CD1c-positive myeloid dendritic cell (primary cell): Measurements from ENCODE around the gene TMEM51.
"Not testable (repeated sequence)": the region's sequence is repeated elsewhere in the genome, so short reads cannot be mapped to it uniquely, and the experiment has no call there.

Experiments used
- DNase-seq: peaks from one replicate; pipeline ENCODE4 v3.0.0-alpha.2; 2016; ENCODE audit errors: extremely low spot score

Gene TMEM51

DNA sequence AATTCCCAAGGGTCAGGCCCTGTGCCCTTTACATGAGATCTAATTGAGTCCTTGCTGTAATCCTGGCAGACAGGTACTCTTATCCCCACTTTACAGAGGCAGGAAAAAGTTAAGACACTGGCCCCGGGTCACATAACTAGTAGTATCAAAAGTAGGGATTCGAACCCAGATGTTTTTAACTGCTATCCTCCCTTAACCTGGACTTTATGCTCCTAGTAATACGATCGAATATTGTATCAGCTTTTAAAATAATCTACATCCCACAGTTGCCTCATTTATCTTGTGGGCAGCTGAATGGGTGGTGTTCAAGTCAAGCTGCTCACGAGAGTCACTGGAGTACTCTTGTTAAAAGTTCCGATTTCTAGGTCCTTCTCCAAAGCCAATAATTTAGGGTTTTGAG is 25.5 kb upstream of the TMEM51 start:
- no peak for DNase-seq

DNA sequence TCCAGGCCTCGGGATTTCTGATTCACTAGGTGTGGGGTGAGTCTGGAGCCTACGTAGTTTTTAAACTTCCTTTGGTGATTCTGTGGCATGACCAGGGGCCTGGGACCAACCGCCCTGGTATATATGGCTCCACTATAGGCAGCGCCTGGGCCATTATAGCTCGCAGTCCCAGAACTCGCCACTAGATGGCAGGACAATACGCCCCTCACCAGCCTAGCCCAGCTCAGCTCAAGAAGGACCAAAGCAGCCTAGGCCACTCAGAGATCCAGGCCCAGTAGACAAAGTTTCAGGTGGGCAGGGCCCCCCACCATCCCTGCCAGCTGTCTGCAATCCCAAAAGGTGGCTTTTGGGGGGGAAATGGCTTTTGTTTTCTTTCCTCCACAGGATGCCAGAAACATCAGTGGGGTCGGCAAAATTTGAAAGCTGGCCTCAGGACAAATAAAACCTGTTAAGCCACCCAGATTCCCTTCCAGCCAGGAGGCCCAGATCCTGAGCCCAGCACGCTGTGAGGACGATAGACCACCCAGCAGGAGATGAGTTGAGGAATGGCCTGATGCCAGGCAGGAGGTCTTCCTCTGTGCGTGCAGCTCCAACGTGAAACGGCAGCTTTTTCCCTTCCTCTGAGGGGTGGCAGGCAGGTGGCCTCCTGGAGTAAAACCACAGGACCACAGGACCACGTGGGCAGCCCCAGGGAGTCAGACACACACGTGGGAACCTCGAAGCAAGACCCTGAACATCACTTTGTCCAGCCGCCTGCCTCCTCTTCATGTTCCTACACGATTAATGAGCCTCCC is 24.8 kb upstream of the TMEM51 start:
- DNase-seq: peak; percentile 85

DNA sequence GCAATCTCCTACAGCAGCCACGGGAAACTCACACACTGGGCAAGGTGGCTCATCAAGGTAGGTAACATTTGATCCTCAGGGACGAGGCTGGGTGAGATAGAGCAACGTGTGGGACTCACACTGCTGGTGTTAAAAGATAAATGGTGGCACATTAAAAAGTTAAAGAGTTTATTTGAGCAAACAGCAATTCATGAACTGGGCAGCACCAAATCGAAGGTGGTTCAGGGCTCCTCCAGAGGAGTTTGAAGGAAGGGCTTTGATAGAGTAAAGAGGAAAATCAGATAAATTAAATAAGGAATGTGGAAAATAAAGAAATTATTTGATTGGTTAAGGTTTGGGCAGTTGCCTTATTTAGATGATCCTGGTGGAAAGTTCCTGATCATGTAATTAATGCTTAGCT is 23.6 kb upstream of the TMEM51 start:
- DNase-seq: no peak

DNA sequence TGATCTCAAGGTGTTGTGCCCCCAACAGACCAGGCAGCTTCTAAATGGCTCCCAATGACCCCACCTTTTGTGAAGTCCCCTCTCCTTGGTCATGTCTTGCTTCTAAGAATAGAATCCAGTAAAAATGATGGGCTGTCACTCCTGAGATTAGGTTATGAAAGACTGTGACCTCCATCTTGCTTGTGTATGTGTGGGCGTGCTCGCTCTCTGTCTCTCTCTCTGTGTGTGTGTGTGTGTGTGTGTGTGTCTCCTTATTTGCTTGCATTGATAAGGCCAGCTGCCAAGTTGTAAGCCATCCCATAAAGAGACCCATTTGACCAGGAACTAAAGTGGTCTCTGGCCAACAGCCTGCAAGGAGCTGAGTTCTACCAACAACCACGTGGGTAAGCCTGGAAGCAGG is 22.9 kb upstream of the TMEM51 start:
- DNase-seq: no peak

DNA sequence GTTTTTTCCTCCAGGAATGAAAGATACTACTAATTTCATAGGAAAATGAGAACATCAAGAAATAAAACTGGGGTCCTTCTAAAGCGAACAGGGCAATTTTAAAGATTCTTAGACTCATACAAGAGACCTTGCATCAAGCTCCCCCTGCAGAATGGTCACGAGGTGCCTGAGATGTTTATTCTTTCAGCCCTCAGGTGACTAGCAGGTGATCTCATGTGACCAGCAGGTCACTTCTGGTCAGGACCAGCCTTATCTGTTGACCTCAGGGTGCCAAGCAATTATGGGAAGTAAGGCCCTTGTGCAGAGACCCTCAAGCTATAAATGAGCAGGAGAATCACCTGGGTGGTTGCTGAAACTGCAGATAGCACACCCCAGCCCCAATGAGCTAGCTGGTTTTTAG is 20.6 kb upstream of the TMEM51 start:
- no peak for DNase-seq

DNA sequence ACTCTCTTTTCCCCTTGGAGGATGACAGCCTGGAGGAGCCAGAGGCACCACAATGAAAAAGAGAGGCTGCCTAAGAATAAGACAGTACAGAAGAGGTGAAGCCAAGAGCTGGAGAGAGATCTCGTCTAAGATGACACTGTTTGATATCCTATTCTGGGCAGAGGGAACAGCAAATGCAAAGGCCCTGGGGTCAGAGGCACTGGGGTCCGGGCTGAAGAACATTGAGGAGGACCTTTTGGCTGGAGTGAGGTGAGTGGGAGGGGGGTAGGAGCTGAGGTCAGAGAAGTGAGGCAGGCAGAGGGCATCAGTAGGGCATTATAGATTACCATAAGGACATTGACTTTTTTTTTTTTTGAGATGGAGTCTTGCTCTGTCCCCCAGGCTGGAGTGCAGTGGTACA is 19.3 kb upstream of the TMEM51 start:
- DNase-seq: no peak

DNA sequence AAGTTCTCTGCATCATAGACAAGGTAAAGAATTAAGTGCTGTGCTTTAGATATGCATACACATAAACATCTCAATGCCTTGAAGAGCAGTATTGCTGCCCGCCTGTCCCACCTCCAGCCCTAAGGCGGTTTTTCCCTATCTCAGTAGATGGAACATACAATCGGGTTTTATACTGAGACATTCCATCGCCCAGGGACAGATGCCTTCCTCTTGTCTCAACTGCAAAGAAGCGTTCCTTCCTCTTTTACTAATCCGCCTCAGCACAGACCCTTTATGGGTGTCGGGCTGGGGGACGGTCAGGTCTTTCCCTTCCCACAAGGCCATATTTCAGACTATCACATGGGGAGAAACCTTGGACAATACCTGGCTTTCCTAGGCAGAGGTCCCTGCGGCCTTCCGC is 17.9 kb upstream of the TMEM51 start:
- DNase-seq: not testable (repeated sequence)

DNA sequence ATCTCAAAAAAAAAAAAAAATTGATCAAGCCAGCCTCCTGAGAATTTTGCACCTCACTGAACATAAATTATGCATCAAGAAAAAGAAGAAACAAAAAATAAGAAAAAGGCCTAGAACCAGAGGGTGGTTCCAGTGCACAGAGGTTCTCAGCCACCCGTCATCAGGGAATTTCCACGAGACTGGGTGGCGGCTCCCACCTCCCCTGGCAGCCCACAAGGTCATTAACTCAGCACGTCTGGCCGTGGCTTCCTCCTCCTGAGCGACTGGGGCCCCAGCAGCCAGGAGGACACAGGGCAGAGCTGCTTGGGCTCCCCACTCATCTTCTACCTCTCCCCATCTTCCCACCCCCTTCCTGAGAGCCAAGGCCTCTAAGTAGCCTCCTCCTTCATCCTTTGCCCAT is 15.7 kb upstream of the TMEM51 start:
- peak; percentile 71 for DNase-seq

DNA sequence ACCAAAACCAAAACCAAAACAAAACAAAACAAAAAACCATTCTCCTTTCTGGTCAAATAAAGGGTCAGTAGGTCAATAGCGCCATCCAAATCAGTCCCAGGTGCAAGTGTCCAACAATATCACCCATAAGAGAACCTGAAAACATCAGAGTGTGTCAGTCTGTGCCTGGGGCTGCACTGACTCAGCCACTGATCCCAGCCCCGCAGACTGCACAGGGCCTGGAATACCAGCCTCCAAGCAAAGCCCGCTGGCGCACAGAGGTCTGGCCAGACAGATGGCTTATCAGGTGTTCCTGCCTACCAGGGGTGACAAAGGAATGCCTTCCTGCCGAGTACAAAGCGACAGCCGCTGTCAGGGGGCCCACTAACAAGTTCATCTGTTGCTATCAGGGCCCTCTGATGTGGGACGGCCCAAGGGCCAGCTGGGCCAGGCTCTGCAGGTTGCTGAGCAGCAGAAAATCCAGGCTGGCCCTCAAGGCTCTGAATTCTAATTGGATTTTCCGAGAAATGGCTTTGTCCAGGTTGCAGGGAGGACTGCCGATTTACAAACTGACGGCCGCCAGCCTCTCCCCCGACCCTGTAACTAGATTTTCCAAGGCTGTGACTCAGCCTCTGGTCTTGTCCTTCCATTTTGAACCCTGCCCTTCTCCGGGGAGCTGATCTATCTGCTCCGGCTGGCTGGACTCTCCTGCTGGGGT is 13.7 kb upstream of the TMEM51 start:
- DNase-seq: no peak

DNA sequence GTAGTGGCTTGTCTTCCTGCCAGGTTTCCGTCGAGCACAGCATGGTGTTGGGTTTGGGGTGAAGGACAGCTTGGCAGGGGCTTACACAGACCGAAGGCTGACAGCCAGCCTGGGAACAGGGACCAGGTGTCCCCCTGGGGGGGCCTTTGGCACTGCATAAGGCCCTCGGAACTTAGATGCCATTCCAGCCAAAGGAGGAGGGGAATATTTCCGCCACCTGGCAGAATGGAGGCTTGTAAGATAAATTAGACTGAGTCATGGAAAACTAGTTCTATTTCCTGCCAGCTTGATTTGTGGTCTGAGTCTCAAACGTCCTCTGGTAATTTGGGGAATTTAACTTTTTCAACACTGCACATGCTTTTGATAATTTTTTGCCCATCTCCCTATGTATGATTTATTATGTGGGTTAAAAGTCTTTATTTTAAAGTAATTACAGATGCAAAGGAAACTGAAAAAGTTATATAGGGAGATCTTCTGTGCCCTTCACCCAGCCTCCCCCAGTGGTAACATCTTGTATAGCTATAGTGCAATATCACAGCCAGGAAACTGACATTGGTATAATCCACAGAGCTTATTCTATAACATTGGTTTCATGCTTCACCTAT is 11.5 kb upstream of the TMEM51 start:
- DNase-seq: no peak

DNA sequence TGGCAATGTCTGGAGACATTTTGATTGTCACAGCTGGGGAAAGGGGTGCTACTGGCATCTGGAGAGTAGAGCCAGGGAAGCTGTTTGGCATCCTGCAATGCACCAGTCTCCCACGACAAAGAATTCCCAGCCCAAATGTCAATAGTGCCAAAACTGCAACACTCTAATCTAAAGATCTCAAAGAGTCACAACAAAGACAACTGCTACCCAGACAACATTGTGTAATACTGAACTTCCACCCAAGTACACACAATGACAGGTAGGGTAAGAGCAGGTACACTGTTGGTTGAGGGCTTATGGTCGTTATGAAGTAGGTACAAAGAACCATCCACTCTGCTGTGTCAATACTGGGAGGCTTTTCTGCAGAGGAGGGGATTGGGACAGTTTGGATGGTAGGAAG is 8.2 kb upstream of the TMEM51 start:
- no peak for DNase-seq

DNA sequence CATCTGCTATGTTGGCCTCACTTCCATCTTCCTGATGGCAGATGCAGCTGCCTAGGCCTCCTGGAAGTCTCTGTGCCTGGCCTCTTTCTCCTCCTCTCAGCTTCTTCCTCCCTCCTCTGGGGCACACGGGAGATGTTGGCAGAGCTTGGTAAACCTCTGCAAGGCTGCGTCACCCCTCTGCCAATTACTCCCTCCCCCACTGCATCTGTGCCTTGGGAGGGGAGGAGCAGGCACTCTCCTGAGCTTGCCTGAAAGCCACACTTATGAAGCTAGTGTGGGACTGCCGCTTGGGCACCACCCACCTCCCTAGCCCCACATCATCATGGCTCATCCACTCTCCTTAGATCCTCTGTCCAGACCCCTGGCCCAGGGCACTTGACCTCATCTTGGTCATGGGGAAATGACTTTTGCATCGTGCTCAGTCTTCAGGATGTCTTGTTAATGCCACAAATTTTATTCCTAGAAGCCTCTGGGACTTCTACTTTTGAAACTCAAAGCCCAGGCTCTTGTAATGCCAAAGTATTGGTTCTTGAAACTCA is 7.3 kb upstream of the TMEM51 start:
- DNase-seq: peak; percentile 25

DNA sequence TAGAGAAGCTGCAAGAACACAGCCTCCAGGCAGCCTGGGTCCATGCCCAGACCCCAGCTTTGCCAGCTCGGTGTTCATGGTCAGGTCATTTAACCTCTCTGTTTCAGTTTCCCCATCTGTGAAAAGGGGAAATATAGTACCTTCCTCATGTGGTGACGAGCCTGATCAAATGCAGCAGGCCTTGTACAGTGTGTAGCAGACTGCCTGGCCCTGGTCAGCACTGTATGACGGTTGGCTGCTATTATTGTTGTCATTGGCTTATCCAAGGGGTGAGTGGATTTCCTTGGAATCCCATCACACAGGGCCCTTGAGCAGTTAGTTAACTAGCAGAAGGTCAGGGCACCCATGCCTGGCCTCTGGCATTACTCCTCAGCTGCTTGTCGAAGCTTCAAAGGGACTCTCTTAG is 6.6 kb upstream of the TMEM51 start:
- peak; percentile 59 for DNase-seq

DNA sequence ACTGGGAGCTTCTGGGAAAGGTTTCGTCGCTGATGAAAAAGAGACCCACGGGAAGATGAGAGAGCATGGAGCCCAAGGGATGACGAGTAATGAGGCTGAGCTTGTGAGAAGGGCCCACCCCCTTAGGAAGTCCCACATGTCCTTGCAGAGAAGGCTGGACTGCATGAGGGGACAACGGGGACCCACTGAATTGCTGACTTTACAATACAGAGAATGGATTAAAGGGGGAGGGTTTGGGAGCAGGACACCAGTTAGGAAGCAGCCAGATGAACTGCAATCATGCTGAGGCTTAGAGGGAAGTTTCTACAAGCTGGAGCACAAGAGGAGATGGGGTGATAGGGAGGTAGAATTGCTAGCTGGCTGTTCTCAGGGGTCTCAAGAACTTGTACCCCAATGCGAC is 5.5 kb upstream of the TMEM51 start:
- no peak for DNase-seq

DNA sequence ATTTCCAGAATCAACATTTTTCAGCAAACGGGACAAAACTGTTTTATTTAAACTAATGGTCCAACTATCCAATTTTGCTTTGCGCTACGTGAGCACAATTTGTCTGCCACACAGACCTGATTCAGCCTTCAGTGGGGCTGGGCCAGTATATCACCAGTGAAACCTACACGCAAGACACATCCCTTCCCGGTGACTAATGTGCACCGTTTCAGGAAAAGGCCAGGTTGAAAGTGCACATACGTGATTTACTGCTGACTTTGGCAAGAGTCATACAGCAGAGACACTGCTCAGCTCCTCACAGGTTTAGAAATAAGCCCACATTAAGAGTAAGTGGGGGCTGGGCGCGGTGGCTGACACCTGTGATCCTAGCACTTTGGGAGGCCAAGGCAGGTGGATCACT is 5.1 kb upstream of the TMEM51 start:
- no peak for DNase-seq

DNA sequence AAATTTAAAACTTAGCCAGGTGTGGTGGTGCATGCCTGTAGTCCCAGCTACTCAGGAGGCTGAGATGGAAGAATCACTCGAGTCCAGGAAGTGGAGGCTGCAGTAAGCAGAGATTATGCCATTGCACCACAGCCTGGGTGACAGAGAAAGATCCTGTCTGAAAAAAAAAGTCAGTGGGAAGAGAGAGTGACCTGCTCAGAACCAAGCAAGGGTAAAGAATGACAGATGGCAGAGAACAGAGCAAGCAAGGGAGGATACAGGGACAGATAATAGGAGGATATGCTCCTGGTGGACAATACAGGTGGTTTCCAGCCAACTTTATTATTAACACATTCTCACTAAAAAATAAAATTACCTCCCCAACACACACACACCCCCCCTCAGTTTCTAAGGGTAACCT is 4.6 kb upstream of the TMEM51 start:
- DNase-seq: no peak

DNA sequence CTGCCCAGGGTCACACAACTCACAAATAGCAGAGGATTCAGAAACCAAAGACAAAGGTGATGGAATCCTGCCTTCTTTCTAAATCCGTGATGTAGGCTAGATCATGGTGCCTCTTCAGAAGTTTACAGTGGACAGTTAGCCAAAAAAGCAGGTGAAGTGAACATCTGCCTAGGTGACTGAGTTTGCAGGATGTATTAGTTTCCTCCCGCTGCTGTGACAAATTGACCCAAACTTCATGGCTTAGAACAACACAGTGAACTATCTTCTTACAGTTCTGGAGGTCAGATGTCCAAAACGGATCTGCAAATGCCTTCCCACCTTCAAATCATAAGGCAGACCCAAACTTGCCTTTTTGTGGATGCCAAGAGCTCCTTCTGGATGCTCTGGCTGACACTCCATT is 3.2 kb upstream of the TMEM51 start:
- no peak for DNase-seq

DNA sequence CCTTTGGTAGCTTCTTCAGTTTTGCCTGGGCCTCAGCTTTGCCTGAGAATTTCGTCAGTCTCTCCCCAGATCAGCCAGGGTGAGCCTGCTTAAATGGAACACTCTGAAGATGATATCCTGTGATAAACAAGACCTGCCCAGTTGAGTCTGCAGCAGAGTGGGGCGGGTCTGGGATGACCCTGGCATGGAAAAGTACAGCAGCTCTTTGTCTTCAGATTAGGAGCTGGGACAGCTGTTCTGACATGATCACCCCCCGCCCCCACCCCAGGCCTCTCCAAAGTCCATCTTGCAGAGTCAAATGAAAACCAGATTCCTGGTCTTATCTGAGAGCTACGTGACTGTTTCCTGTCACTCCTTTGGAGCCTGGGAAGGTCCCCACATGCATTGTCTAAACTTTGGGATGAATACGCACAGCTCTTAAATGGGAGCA is 2.2 kb upstream of the TMEM51 start:
- no peak for DNase-seq

DNA sequence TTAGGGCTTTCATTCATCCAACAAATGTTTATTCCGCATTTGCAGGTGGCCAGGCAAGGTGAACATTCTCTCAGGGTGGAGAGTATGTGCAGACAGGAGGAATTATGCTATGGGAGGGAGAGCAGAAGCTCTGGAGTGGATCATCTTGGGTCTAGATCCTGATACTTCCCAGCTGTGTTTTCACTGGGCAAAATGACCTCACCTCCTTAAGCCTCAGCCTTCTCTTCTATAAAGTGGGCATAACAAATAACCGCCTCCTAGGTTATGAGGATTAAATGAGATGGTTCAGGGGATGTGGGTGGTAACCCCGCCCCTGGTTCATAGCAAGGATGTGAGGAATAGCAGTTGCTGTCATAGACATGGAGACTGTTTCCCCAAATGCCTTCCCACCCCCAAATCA is 1.7 kb upstream of the TMEM51 start:
- DNase-seq: no peak

DNA sequence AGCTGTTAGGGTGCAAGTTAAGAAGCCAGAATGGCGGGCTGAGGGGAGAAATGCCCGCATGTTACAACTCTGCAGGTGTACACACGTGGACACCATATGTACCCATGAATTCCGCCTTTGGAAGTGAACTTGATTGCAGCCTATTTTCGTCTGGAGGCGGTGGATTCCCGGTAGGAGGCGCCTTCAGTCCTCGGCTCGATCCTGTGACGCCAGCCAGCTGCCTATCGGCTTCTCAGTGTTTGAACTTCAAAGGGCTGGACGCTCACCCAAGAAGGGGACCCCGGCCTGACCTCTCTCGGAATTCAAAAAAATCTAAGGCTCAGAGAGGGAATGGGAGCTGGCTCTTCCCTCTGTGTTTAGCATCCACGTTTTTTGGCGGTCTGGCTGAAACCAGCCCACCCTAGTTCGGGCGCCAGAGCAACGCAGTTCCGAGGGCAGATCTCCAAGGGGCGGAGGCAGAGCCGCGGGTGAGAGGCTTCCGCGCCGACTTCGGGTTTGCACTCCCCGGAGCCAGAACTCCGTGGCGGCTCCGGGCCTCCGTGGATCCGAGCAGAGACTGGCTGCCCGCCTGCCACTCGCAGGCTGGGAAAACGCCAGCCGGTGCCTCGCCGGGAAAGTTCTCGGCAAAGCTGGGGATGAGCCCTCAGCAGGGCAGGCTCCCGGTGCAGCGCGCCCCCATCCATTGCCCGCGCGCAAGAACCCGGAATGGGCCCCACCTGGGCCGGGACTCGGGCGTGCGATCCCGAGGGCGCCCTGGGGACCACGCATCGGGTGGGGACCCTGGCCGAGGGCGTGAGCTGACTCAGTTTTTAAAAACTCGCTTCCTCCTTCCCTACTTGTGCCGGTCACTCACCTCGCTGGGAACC is 996 bp upstream of the TMEM51 start:
- peak; percentile 77 for DNase-seq

DNA sequence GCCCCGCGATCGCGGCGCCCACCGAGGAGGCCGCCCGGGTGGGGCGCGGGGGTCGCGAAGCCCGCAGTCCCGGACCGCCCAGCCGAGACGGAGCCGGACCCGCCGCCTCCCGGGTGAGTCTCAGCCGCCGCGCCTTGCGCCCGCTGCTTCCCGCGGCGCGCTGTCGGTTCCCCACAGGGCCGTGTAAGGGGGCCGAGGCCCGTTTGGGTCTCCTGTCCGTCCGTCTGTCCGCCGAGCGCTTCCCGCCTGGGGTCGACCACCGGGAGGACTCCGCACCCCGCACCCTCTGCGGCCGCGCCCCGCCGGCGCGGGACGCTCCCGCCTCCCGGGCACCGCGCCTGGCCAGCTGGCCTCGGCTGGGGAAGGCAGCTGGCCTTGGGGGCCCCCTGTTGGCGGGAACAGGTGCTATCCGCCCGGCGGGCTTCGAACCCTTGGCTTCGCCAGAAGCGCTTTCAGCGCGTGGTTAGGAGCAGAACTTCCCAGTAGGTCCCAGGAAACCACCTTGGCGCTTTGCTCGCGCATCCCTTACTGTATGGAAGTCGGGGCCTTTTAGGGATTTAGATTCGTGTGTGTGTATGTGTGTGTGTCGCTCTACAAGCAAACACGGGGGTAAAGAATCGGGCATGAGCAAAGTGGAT is 414 bp downstream of the TMEM51 start:
- DNase-seq: peak; percentile 76
